ENCODE measurements around the gene KIF4A. TPM values are rescaled to one million over a fixed set of nuclear protein-coding genes. Genes with fewer than 3 reads are reported as not detected.

The KIF4A gene
- total and polyA plus RNA-seq, 9 of the 15 experiments (the other 6 are each of a cell fraction or from before 2014, with no cell fraction given), result 13.0 to 42.7 (median 35.9) TPM

GRCh38 chrX:70281951-70282350, 8.0 kb upstream of the KIF4A start, which contains the start of gene RAB41:
TSS of gene RAB41 (plus strand) at chrX:70282172. CDS start at chrX:70282218, 46 bp downstream.
- WGBS (ENCODE audit: insufficient coverage, low coverage, missing lambda C conversion rate), result 64% methylated on average over 11 of the region's 21 CpGs
- Histone ChIP-seq H3K4me3 (no peak within 1 kb of the TSS), H3K36me3 (ENCODE audit: control insufficient read depth, insufficient read depth, low read length) (0 out of 3 replicates have a peak, but pooled peaks cover 3% of the 10 kb centered on the region), H3K27me3 (ENCODE audit: control insufficient read depth in 2 of 2, insufficient read depth in 2 of 2, low read length in 2 of 2) (peaks cover 3 to 13% of the 10 kb centered on the region in 2 experiments; a peak in 1 of 5 replicates), H3K9me1 (ENCODE audit: control insufficient read depth, insufficient read depth, low read length) (no peaks in the 10 kb centered on the region), H3K4me2 (ENCODE audit: insufficient read depth, low read length) (no peak within 1 kb of the TSS), H4K20me1 (replicated peaks; ENCODE audit: control insufficient read depth, insufficient read depth, low read length) (no peaks in the 10 kb centered on the region), H3K9me3 (replicated peaks; ENCODE audit: control insufficient read depth, insufficient read depth, low read depth, low read length) (no peaks in the 10 kb centered on the region), H3K9ac (ENCODE audit: insufficient read depth in 1 of 2, low read depth in 2 of 2, low read length in 2 of 2) (no peak within 1 kb of the TSS), H3K4me1 (replicated peaks in 1 of 2; ENCODE audit: control insufficient read depth in 2 of 2, insufficient read depth in 2 of 2, low read length in 2 of 2) (peaks cover 0 to 4% of the 10 kb centered on the region in 2 experiments; a peak in 1 of 5 replicates), H2AFZ (ENCODE audit: low read depth, low read length) (no peak within 1 kb of the TSS), H3K27ac (ENCODE audit: extremely low read depth, low read depth, low read length) (no peak within 1 kb of the TSS), H3K79me2 (ENCODE audit: control insufficient read depth, insufficient read depth, low read length) (no peaks in the 10 kb centered on the region)
- no peak for FAIRE-seq
- POLR2A ChIA-PET, result no interaction called here
- DNase-seq (ENCODE audit: extremely low read depth in 1 of 4, low spot score in 3 of 4), result peak in 2 of 4 experiments; percentile 11
- in situ Hi-C loops (cut with MboI) (no loop called here), intact Hi-C loops (cut with micrococcal nuclease) (no loop called here)
- no peak for TF ChIP-seq THRA (IDR thresholded peaks at IDR 0.05)
- TF ChIP-seq PHB (CRISPR knock-in tag; IDR thresholded peaks at IDR 0.05), result no peak
- TF ChIP-seq GTF3C2 (IDR thresholded peaks at IDR 0.05; ENCODE audit: borderline replicate concordance, extremely low read depth, insufficient read length), result no peak
- TF ChIP-seq ZNF75A (CRISPR knock-in tag; IDR thresholded peaks at IDR 0.05), result no peak
- TF ChIP-seq ZBTB9 (CRISPR knock-in tag; IDR thresholded peaks at IDR 0.05), result no peak
- no peak for TF ChIP-seq GMEB1 (CRISPR knock-in tag; IDR thresholded peaks at IDR 0.05)
- TF ChIP-seq ZNF696 (CRISPR knock-in tag; conservative IDR thresholded peaks at IDR 0.05), result no peak
- TF ChIP-seq PTRF (tag; IDR thresholded peaks at IDR 0.05), result no peak
- TF ChIP-seq DIDO1 (tag; IDR thresholded peaks at IDR 0.05; ENCODE audit: low read depth), result no peak
- no peak for TF ChIP-seq DMBX1 (CRISPR knock-in tag; IDR thresholded peaks at IDR 0.05; ENCODE audit: borderline replicate concordance)
- CTCF ChIA-PET (ENCODE audit: low intra/inter-chr PET ratio), result no interaction called here
- no TSS peak for BruUV-seq (replicated peaks)
- no peak for ATAC-seq

Measured in K562 (cell line).